Activated gamma-delta T cell (primary cell): Measurements from ENCODE around the gene ATXN7L3.
A peak's percentile ranks its signal among the peaks of the same experiment; 100 is the strongest.

Experiments
- DNase-seq: peaks from one replicate; lab custom pipeline; 2025; lab: John Stamatoyannopoulos, UW

The ATXN7L3 gene

GRCh38 chr17:44200478-44201155 is 933 bp upstream of the ATXN7L3 start:
- no peak for DNase-seq

- peak; percentile 49 for DNase-seq
These were observed 747 bp downstream of the ATXN7L3 start for GRCh38 chr17:44198721-44199552.

DNA sequence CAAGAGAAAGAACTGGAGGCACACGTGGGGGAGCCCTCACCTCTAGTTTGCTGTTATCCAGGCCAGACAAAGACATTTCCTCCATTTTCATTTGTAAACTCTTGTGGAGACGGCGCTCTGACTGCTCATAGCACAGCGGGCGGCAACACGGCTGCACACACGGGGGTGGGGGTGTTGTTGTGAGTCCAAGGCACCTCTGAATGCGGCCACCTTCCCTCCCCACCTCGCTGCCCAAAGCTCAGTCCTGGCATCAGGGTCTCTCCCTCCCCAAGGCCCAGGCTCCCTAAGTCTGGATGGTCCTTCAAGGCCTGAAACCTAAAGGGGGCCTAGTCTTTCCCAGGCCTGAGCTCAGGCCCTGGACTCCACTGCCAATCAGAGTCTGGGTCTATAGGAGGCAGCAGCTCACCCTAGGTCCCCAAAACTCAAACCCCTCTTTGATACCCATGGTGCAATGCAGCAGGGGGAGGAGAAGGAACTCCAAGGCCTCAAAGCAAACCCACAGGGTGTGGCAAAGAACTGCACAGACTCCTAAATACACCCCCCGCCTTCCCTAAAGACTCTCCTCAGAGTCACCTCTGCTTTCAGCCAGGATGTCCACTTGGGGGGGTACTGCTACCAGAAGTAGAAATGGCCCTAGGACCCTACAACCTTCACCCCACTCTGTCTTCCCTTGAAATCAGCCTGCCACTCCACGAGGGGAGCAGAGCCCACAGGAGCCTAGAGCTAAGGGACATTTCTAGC is 1.5 kb downstream of the ATXN7L3 start:
- DNase-seq, result no peak

- no peak for DNase-seq
These were observed 2.6 kb downstream of the ATXN7L3 start for GRCh38 chr17:44197107-44197506.

- no peak for DNase-seq
These were observed 6.2 kb downstream of the ATXN7L3 start for GRCh38 chr17:44193326-44194084.

GRCh38 chr17:44192750-44193149 is 6.9 kb downstream of the ATXN7L3 start:
- DNase-seq, result no peak

DNA sequence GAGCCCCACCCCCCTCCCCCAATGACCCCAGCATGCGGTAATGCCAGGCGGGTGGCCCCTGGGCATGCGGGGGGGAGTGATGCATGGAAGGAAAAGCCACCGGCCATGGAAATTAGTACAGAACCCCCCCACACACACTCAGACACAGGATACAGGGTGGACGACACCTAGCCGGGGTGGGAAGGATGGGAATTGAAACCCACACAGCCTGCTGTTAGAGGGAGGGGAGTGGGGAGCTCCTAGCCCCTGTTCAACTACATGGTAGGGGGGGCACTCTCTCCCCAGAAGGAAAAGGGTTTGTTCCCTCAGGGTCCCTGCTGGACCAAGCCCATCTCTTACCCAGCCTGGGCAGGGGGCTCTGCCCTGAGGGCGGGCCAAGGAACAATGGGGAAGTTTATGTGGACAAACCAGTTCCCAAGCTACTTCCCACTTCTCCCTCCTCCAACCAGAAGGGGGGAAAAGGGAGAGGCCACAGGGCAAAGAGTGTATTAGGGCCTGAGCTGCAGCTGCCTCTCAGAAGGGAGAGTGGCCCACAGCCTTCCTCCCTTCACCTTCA is 7.7 kb downstream of the ATXN7L3 start:
- no peak for DNase-seq

DNA sequence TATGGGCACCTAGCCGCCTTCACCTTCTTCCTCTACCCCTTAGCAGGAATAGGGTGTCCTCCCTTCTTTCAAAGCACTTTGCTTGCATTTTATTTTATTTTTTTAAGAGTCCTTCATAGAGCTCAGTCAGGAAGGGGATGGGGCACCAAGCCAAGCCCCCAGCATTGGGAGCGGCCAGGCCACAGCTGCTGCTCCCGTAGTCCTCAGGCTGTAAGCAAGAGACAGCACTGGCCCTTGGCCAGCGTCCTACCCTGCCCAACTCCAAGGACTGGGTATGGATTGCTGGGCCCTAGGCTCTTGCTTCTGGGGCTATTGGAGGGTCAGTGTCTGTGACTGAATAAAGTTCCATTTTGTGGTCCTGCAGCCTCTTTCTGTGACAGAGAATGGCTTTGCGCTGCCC is 8.3 kb downstream of the ATXN7L3 start:
- no peak for DNase-seq

- no peak for DNase-seq
These were observed 9.2 kb downstream of the ATXN7L3 start for GRCh38 chr17:44190481-44190880.

DNA sequence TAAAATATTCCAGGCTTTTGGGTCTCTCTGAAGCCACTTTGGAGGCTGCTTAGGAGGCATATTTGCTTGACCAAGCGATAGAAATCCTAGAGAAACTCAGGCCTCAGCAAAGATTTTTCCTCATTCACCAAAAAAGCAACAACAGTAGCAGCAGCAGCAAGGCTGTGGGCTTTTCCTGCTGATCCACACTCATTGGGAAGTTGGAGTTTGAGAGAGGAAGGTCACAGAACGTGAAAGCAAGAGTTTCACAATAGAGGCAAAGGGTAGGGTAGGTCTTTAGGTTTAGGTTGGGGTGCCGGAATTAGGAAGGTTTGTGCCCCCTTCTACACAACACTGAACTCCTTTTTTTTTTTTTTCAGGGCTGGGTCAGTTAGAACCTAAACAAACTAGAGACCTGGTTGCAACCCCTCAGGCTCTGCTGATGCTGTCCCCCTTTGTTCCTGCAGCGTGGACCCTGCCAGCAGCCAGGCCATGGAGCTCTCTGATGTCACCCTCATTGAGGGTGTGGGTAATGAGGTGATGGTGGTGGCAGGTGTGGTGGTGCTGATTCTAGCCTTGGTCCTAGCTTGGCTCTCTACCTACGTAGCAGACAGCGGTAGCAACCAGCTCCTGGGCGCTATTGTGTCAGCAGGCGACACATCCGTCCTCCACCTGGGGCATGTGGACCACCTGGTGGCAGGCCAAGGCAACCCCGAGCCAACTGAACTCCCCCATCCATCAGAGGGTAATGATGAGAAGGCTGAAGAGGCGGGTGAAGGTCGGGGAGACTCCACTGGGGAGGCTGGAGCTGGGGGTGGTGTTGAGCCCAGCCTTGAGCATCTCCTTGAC is 10.9 kb downstream of the ATXN7L3 start:
- DNase-seq, result no peak

DNA sequence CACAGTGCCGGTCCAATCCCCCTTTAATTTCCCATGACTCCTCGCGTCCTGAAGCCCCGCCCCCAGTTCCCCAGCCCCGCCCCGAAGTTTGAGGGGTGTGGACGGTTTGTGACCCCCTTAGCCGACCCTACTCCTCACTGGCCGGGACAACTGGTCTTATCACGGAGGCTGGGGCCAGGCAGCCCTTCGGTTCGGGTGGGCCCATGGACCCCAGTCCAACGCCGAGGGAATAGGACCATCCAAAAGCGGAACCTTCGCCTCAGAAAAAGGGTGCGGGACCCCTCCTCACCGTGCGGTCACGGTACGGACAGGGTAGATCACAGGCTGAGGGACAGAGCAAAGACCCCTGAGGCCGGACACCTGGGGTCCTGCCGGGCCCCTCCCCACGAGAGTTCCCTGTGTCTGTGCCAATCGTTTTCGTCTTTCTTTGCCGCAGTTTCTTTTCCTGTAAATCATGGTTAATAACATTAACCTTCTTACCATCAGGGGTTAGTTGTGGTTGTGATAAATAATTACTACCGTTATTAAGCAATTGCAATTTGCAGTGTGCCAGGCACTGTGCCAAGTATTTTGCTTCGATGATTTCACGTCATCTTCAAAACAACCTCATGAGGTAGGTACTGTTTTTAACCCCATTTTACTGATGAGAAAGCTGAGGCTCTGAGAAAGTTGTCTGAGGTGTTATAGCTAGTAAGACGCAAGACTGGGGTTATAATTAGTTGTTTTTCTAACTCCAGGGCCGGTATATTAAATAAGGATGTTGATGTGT is 12.4 kb downstream of the ATXN7L3 start:
- peak; percentile 60 for DNase-seq

- peak; percentile 92 for DNase-seq
These were observed 13.2 kb downstream of the ATXN7L3 start, which contains the start of gene TMUB2 for GRCh38 chr17:44186307-44187130. TMUB2 (plus strand) TSS chr17:44186972; CDS start chr17:44187709, 737 bp downstream.

DNA sequence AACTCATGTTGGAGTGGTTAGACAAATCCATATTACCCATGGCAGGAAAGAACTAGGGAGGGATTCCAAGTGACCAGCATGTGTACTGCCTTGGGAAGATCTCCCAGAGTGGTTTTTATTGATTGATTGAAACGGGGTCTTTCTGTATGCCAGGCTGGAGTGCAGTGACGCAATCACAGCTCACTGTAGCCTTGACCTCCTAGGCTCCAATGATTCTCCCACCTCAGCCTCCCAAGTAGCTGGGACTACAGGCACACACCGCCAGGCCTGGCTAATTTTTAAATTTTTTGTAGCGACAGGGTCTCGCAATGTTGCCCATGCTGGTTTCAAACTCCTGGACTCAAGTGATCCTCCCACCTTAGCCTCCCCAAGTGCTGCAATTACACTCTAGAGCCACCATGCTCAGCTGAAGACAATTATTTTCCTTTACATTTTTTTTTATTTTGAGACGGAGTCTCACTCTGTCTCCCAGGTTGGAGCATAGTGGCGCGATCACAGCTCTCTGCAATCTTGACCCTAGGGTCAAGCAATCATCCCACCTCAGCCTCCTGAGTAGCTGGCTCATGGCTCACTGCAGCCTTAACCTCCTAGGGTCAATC is 15.4 kb downstream of the ATXN7L3 start:
- no peak for DNase-seq

GRCh38 chr17:44183024-44183423 is 16.7 kb downstream of the ATXN7L3 start:
- DNase-seq, result no peak

DNA sequence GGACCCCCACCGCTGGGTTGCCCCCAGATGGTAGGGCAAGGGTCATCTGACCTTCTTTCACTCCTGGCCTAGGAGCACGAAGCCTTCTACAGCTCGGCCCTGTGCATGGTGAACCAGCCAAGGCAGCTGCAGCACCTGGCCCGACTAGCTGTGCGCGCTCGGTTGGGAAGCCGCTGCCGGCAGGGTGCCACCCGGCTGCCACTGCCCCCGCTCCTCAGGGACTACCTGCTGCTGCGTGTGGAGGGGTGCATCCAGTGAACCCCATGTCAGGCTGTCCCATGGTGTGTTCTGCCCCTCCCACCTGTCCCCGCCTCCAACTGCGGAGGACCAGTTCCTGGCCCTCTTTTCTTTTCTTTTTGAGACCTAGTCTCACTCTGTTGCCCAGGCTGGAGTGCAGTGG is 21.6 kb downstream of the ATXN7L3 start:
- no peak for DNase-seq

DNA sequence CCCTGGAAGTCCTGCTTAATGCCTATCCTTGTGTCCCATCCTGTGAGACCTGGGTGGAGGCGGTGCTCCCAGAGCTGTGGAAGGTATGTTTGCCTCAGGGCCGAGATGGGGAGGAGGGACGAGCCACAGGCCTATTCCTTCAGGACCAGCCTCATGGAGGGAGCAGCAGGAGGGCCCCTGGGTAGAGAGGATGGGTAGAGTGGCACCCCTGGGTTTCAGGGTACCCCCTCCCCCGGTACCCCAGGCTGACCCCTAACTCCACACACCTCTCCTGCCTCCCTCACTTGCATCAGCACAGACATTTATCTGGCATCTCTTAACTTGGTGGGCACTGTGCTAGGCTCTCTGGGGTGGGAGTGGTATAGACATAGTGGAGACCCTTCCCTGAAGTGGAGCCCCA is 22.0 kb downstream of the ATXN7L3 start:
- no peak for DNase-seq

DNA sequence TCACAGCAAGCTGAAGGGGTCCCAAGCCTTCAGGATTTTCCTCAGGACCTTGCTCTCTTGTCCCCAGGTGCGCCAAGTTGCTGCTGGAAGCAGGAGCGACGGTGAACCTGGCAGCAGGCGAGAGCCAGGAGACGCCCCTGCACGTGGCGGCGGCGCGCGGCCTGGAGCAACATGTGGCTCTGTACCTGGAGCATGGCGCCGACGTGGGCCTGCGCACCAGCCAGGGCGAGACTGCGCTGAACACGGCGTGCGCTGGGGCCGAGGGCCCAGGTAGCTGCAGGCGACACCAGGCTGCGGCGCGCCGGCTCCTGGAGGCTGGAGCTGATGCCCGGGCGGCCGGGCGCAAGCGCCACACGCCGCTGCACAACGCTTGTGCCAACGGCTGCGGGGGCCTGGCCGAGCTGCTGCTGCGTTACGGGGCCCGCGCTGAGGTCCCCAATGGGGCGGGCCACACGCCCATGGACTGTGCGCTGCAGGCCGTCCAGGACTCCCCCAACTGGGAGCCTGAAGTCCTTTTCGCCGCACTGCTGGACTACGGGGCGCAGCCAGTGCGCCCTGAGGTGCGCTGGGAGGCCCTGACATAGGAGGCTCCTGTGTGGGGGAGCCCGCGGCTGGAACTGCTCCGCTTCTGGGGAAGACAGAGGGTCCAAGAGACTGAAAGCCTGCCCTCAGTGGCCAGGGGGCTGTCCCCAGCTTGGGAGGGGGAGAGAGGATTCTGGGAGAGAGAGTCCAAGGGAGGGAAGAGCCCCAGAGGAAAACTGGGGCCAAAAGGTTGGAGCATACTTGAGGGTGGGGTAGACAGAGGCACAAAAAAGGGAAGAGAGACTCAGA is 22.8 kb downstream of the ATXN7L3 start:
- DNase-seq, result no peak

DNA sequence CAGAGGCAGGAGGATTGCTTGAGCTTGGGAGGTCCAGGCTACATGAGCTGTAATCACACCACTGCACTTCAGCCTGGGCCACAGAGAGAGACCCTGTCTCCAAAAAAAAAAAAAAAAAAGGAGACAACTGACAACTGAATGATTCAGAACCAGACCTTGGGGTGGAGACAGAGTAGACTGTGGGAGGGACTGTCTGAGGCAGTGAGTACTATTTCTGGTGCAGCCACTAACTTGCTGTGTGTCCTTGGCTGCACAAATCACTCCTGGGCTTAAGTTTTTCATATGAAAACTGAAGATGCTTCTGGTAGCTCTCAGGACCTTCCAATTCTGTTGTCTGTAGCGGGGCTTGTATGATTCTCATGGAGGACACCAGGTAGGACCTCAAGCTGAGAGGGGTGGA is 23.4 kb downstream of the ATXN7L3 start:
- no peak for DNase-seq
